Testis (tissue), 3 donors: Measurements from ENCODE around the gene ROBO1. TPM values are rescaled to one million over a fixed set of nuclear protein-coding genes. Genes with fewer than 3 reads are reported as not detected.
"Not testable (repeated sequence)": the region's sequence is repeated elsewhere in the genome, so short reads cannot be mapped to it uniquely, and the experiment has no call there.

ENCODE experiments used
- DNase-seq: peaks from one replicate; pipeline ENCODE4 v3.0.0-alpha.2; 2019
- H3K27ac ChIP-seq, 2 donors: fragments of 200-600 bp; sonication (generic); one replicate each; pipeline ENCODE4 v1.5.1; 2019
- H3K27me3 ChIP-seq: fragments of 200-600 bp; sonication (generic); one replicate; pipeline ENCODE4 v1.5.1; 2019
- H3K36me3 ChIP-seq: fragments of 200-600 bp; sonication (generic); one replicate; pipeline ENCODE4 v1.5.1; 2017; ENCODE audit warnings: low read depth; ENCODE audit errors: missing control alignments
- H3K4me1 ChIP-seq: fragments of 200-600 bp; sonication (generic); one replicate; pipeline ENCODE4 v1.5.1; 2019
- H3K4me3 ChIP-seq, 2 donors: fragments of 200-600 bp; sonication (generic); one replicate each; pipeline ENCODE4 v1.5.1; 2017 to 2019
- H3K9me3 ChIP-seq: fragments of 200-600 bp; sonication (generic); one replicate; pipeline ENCODE4 v1.5.1; 2017
- POLR2A ChIP-seq: fragments of 450-650 bp; IDR thresholded peaks from one replicate; pipeline ENCODE4 v1.6.1; 2017; ENCODE audit warnings: antibody characterized with exemption, mild to moderate bottlenecking, moderate library complexity
- WGBS, 2 donors: methylation state at CpG; one replicate each; pipeline ENCODE4 v1.1.5; 2018; 5-methylcytosine and 5-hydroxymethylcytosine counted together
- intact Hi-C: fragments of 100-400 bp; cut with DNase I; formaldehyde crosslinking; loops from one replicate; pipeline ENCODE4 v1.15.1; 2023; ENCODE audit warnings: low total_unique reads
- polyA plus RNA-seq: library from polyadenylated mRNA; stranded (reverse); fragments of 350-450 nt; fragmentation: Illumina TruSeq; extraction: RNeasy Lipid Tissue Mini Kit (QIAGEN cat#74804); gene quantifications from one replicate; pipeline ENCODE4 v1.2.3, GENCODE V29; 2014; ENCODE audit warnings: low read depth, low replicate concordance; ENCODE audit not compliant: insufficient read depth
- total RNA-seq, 2 donors: library from RNA; depleted of rRNA; stranded (reverse); fragments of >200 nt; gene quantifications; one replicate each; pipeline ENCODE4 v1.2.3, GENCODE V29; 2016
- TF ChIP-seq, protein P1 (sequence below), 3 experiments: fragments of 450-650 bp in 2 of 3; fragments of 200-600 bp in 1 of 3; sonication (generic) in 1 of 3; IDR thresholded peaks; one replicate each; pipeline ENCODE4 v1.5.1; 2016 to 2019; ENCODE audit warnings: antibody characterized with exemption in 3 of 3, mild to moderate bottlenecking in 2 of 3, moderate library complexity in 1 of 3

The ROBO1 gene
- total and polyA plus RNA-seq, 3 donors from 2014 or later: 39.4 to 45.1 (median 42.6) TPM

DNA sequence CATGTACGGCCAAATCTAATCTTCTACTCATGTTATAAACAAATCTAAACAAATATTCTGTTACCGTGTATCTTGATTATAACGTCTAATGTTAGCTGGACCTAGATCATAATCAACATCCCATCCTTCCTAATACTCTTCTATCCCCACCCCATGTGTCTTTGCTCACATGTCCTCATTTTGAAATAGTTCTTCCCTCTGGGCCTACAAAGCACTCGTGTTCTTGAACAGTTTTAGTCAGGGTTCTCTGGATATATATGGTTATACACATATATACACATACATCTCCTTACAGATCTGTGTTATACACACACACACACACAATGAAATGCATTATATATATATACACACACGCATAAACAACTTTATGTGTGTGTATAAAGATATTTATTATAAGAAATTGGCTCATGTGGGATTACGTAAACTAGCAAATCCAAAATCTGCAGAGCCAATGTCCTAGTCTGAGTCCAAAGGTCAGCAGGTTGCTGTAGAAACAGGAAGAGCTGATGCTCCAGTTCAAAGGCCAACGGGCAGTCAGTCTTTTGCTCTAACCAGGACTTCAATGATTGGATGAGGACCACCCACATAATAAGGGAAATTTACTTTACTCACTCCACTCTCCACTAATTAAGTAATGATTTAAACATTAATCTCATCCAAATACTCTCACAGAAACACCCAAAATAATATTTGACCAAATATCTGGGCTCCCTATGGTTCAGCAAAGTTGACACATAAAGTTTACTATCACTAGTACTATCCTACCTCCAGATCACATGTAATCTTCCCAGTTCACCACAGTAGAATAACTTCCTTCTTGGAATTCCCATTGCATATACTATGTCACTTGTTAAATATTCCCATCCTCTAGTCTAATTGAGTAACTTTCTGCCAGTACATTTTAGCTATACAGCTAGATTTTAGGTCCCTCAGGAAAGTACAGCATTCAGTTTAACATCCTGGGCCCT lies 450.0 kb downstream of the ROBO1 start:
- no peak for DNase-seq
- WGBS, 2 donors: 90 to 92% methylated on average over 7 of the region's 7 CpGs
- Histone ChIP-seq H3K9me3 (no peaks in the 10 kb centered on the region), H3K4me1 (no peaks in the 10 kb centered on the region), H3K36me3 (no peaks in the 10 kb centered on the region), H3K4me3 (no peak overlapping the region), H3K27ac (no peak overlapping the region), H3K27me3 (no peaks in the 10 kb centered on the region)
- intact Hi-C loops: no loop called here
- no peak for TF ChIP-seq POLR2A

- TF ChIP-seq, protein P1, sequence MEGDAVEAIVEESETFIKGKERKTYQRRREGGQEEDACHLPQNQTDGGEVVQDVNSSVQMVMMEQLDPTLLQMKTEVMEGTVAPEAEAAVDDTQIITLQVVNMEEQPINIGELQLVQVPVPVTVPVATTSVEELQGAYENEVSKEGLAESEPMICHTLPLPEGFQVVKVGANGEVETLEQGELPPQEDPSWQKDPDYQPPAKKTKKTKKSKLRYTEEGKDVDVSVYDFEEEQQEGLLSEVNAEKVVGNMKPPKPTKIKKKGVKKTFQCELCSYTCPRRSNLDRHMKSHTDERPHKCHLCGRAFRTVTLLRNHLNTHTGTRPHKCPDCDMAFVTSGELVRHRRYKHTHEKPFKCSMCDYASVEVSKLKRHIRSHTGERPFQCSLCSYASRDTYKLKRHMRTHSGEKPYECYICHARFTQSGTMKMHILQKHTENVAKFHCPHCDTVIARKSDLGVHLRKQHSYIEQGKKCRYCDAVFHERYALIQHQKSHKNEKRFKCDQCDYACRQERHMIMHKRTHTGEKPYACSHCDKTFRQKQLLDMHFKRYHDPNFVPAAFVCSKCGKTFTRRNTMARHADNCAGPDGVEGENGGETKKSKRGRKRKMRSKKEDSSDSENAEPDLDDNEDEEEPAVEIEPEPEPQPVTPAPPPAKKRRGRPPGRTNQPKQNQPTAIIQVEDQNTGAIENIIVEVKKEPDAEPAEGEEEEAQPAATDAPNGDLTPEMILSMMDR (IDR thresholded peaks at IDR 0.05): no peak
- TF ChIP-seq POLR2A: no peak
- intact Hi-C loops: no loop called here
- Histone ChIP-seq H3K36me3 (no peaks in the 10 kb centered on the region), H3K27me3 (no peaks in the 10 kb centered on the region), H3K4me1 (no peaks in the 10 kb centered on the region), H3K4me3 (no peak overlapping the region), H3K27ac (no peak overlapping the region), H3K9me3 (no peaks in the 10 kb centered on the region)
- no peak for DNase-seq
- 80 to 94% methylated on average over 2 of the region's 2 CpGs for WGBS, 2 donors
These were observed 452.8 kb downstream of the ROBO1 start for GRCh38 chr3:79314962-79315361.

- Histone ChIP-seq H3K4me3 (no peak overlapping the region), H3K4me1 (no peaks in the 10 kb centered on the region), H3K9me3 (no peaks in the 10 kb centered on the region), H3K36me3 (no peaks in the 10 kb centered on the region), H3K27ac (no peak overlapping the region), H3K27me3 (no peaks in the 10 kb centered on the region)
- intact Hi-C loops: no loop called here
- no peak for TF ChIP-seq POLR2A
- TF ChIP-seq, protein P1 (IDR thresholded peaks at IDR 0.05): no peak
- WGBS, 2 donors: 95 to 96% methylated on average over 1 of the region's 1 CpG
- DNase-seq: no peak
These were observed 453.3 kb downstream of the ROBO1 start for GRCh38 chr3:79314544-79314943.

- intact Hi-C loops: no loop called here
- 80 to 100% methylated on average over 1 of the region's 1 CpG for WGBS, 2 donors
- H3K27ac ChIP-seq: no peak overlapping the region
- H3K36me3 ChIP-seq: no peaks in the 10 kb centered on the region
- no peaks in the 10 kb centered on the region for H3K27me3 ChIP-seq
- no peak for DNase-seq
- no peaks in the 10 kb centered on the region for H3K9me3 ChIP-seq
- no peak for TF ChIP-seq POLR2A
- TF ChIP-seq, protein P1 (IDR thresholded peaks at IDR 0.05): no peak
- no peak overlapping the region for H3K4me3 ChIP-seq
- H3K4me1 ChIP-seq: no peaks in the 10 kb centered on the region
These were observed 457.8 kb downstream of the ROBO1 start for GRCh38 chr3:79310016-79310415.

GRCh38 chr3:79306934-79307570 lies 460.7 kb downstream of the ROBO1 start:
- Histone ChIP-seq H3K27ac (no peak overlapping the region), H3K4me1 (no peaks in the 10 kb centered on the region), H3K27me3 (no peaks in the 10 kb centered on the region), H3K36me3 (no peaks in the 10 kb centered on the region), H3K9me3 (no peaks in the 10 kb centered on the region), H3K4me3 (no peak overlapping the region)
- intact Hi-C loops: no loop called here
- no peak for DNase-seq
- TF ChIP-seq, protein P1 (IDR thresholded peaks at IDR 0.05): no peak
- no peak for TF ChIP-seq POLR2A
- 61 to 75% methylated on average over 1 of the region's 1 CpG for WGBS, 2 donors

- H3K27me3 ChIP-seq, H3K36me3 ChIP-seq, intact Hi-C loops, H3K27ac ChIP-seq, H3K4me1 ChIP-seq, H3K9me3 ChIP-seq: not testable (repeated sequence)
- WGBS, 2 donors: 80 to 83% methylated on average over 28 to 35 of the region's 40 CpGs
- peak; percentile 35 for DNase-seq
- H3K4me3 ChIP-seq: peak overlapping the region; percentile 13 to 46
These were observed 467.7 kb downstream of the ROBO1 start for GRCh38 chr3:79299949-79300635.
